ENCODE results near the gene ERGIC1. TPM values are rescaled to one million over a fixed set of nuclear protein-coding genes. Genes with fewer than 3 reads are reported as not detected.

ERGIC1 gene
- total RNA-seq, 1 experiment from 2014 or later, result 89.8 TPM

GRCh38 chr5:172816925-172817562 is 17.0 kb upstream of the ERGIC1 start (continued):
- TF ChIP-seq CDX4 (CRISPR knock-in tag; IDR thresholded peaks at IDR 0.05; ENCODE audit: borderline replicate concordance) (no peak), ZNF263 (CRISPR knock-in tag; IDR thresholded peaks at IDR 0.05; ENCODE audit: low read depth) (no peak), ATF3 (CRISPR knock-in tag; conservative IDR thresholded peaks at IDR 0.05) (no peak), FOXP1 (CRISPR knock-in tag; IDR thresholded peaks at IDR 0.05; ENCODE audit: borderline replicate concordance) (no peak), ATF6 (CRISPR knock-in tag; IDR thresholded peaks at IDR 0.05) (no peak), TCF7 (CRISPR knock-in tag; IDR thresholded peaks at IDR 0.05; ENCODE audit: low read depth) (no peak)

GRCh38 chr5:172817664-172818063 is 16.4 kb upstream of the ERGIC1 start:
- Mint-ChIP-seq H3K4me3 (no peak overlapping the region), H3K4me1 (no peaks in the 10 kb centered on the region), H3K9me3 (no peaks in the 10 kb centered on the region), H3K36me3 (no peaks in the 10 kb centered on the region), H3K27ac (no peak overlapping the region), H3K27me3 (ENCODE audit: low read depth) (peaks cover 35% of the 10 kb centered on the region)
- ChIA-PET CTCF (no interaction called here), POLR2A (no interaction called here)
- no peak for ATAC-seq
- no peak for DNase-seq (ENCODE audit: low spot score)
- TF ChIP-seq ZBTB43 (CRISPR knock-in tag; IDR thresholded peaks at IDR 0.05) (no peak), ZNF138 (CRISPR knock-in tag; conservative IDR thresholded peaks at IDR 0.05) (no peak), TEAD1 (CRISPR knock-in tag; IDR thresholded peaks at IDR 0.05) (no peak), IRF1 (CRISPR knock-in tag; IDR thresholded peaks at IDR 0.05) (no peak), MAX (CRISPR knock-in tag; IDR thresholded peaks at IDR 0.05) (no peak), E2F1 (CRISPR knock-in tag; IDR thresholded peaks at IDR 0.05) (no peak), NR2C2 (CRISPR knock-in tag; IDR thresholded peaks at IDR 0.05) (no peak), MYBL2 (CRISPR knock-in tag; IDR thresholded peaks at IDR 0.05) (no peak), ERG (CRISPR knock-in tag; IDR thresholded peaks at IDR 0.05) (no peak), SMAD4 (CRISPR knock-in tag; IDR thresholded peaks at IDR 0.05) (no peak), IRF2 (CRISPR knock-in tag; IDR thresholded peaks at IDR 0.05; ENCODE audit: borderline replicate concordance, low read depth) (no peak), ZNF281 (CRISPR knock-in tag; IDR thresholded peaks at IDR 0.05) (no peak), FOXJ3 (CRISPR knock-in tag; IDR thresholded peaks at IDR 0.05; ENCODE audit: borderline replicate concordance) (no peak), JAZF1 (CRISPR knock-in tag; IDR thresholded peaks at IDR 0.05) (no peak), ZBTB21 (CRISPR knock-in tag; IDR thresholded peaks at IDR 0.05; ENCODE audit: borderline replicate concordance) (no peak), CDX4 (CRISPR knock-in tag; IDR thresholded peaks at IDR 0.05; ENCODE audit: borderline replicate concordance) (no peak), ZNF121 (CRISPR knock-in tag; IDR thresholded peaks at IDR 0.05) (no peak), ZMAT4 (CRISPR knock-in tag; IDR thresholded peaks at IDR 0.05) (no peak), NR3C1 (CRISPR knock-in tag; conservative IDR thresholded peaks at IDR 0.05; ENCODE audit: low read depth) (no peak)
